HEK293 (cell line): ENCODE data around the gene WDCP.
A peak's percentile ranks its signal among the peaks of the same experiment; 100 is the strongest.

ENCODE experiments used
- BCL11A ChIP-seq: fragments of 450-650 bp; formaldehyde crosslinking; IDR thresholded peaks from 2 replicates; pipeline ENCODE4 v1.5.1; 2016; ENCODE audit warnings: low read depth, missing biosample characterization, missing genetic modification characterization
- GFI1B ChIP-seq: fragments of 450-650 bp; formaldehyde crosslinking; IDR thresholded peaks from 2 replicates; pipeline ENCODE4 v1.5.1; 2016; ENCODE audit warnings: missing biosample characterization, missing genetic modification characterization
- KLF10 ChIP-seq: fragments of 450-650 bp; IDR thresholded peaks from 2 replicates; pipeline ENCODE4 v1.5.1; 2018; ENCODE audit warnings: missing biosample characterization, mild to moderate bottlenecking, missing genetic modification characterization
- OSR2 ChIP-seq: fragments of 450-650 bp; formaldehyde crosslinking; IDR thresholded peaks from 2 replicates; pipeline ENCODE4 v1.5.1; 2016; ENCODE audit warnings: missing biosample characterization, missing genetic modification characterization
- WT1 ChIP-seq: fragments of 450-650 bp; formaldehyde crosslinking; IDR thresholded peaks from 2 replicates; pipeline ENCODE4 v1.5.1; 2016; ENCODE audit warnings: missing biosample characterization, missing genetic modification characterization
- ZBTB20 ChIP-seq: fragments of 450-650 bp; formaldehyde crosslinking; IDR thresholded peaks from 2 replicates; pipeline ENCODE4 v1.5.1; 2016; ENCODE audit warnings: missing biosample characterization, missing genetic modification characterization
- ZNF114 ChIP-seq: fragments of 450-650 bp; formaldehyde crosslinking; IDR thresholded peaks from 2 replicates; pipeline ENCODE4 v1.5.0; 2017; ENCODE audit warnings: missing biosample characterization, missing genetic modification characterization
- ZNF169 ChIP-seq: fragments of 450-650 bp; formaldehyde crosslinking; IDR thresholded peaks from 2 replicates; pipeline ENCODE4 v1.5.1; 2016; ENCODE audit warnings: missing biosample characterization, missing genetic modification characterization
- ZNF174 ChIP-seq: fragments of 450-650 bp; formaldehyde crosslinking; IDR thresholded peaks from 2 replicates; pipeline ENCODE4 v1.5.0; 2017; ENCODE audit warnings: missing biosample characterization, mild to moderate bottlenecking, missing genetic modification characterization
- ZNF2 ChIP-seq: fragments of 450-650 bp; formaldehyde crosslinking; IDR thresholded peaks from 2 replicates; pipeline ENCODE4 v1.5.1; 2016; ENCODE audit warnings: missing biosample characterization, missing genetic modification characterization
- ZNF202 ChIP-seq: fragments of 450-650 bp; formaldehyde crosslinking; IDR thresholded peaks from 2 replicates; pipeline ENCODE4 v1.5.1; 2016; ENCODE audit warnings: missing biosample characterization, missing genetic modification characterization, borderline replicate concordance
- ZNF341 ChIP-seq: fragments of 450-650 bp; formaldehyde crosslinking; IDR thresholded peaks from 2 replicates; pipeline ENCODE4; 2016; ENCODE audit warnings: low read depth, missing biosample characterization, missing genetic modification characterization
- ZNF350 ChIP-seq: fragments of 450-650 bp; formaldehyde crosslinking; IDR thresholded peaks from 2 replicates; pipeline ENCODE4 v1.5.0; 2017; ENCODE audit warnings: missing biosample characterization, mild to moderate bottlenecking, missing genetic modification characterization
- ZNF404 ChIP-seq: fragments of 450-650 bp; formaldehyde crosslinking; IDR thresholded peaks from 2 replicates; pipeline ENCODE4 v1.5.1; 2017; ENCODE audit warnings: missing biosample characterization, missing genetic modification characterization
- ZNF521 ChIP-seq: fragments of 450-650 bp; formaldehyde crosslinking; IDR thresholded peaks from 2 replicates; pipeline ENCODE4 v1.5.1; 2017; ENCODE audit warnings: missing biosample characterization, mild to moderate bottlenecking, missing genetic modification characterization
- ZNF555 ChIP-seq: fragments of 450-650 bp; formaldehyde crosslinking; conservative IDR thresholded peaks from 2 replicates; pipeline ENCODE4 v1.5.1; 2017; ENCODE audit warnings: missing biosample characterization, mild to moderate bottlenecking, missing genetic modification characterization, inconsistent platforms
- ZNF558 ChIP-seq: fragments of 450-650 bp; formaldehyde crosslinking; IDR thresholded peaks from 2 replicates; pipeline ENCODE4 v1.5.1; 2016; ENCODE audit warnings: missing biosample characterization, missing genetic modification characterization
- ZNF561 ChIP-seq: fragments of 450-650 bp; IDR thresholded peaks from 2 replicates; pipeline ENCODE4 v1.5.1; 2018; ENCODE audit warnings: missing biosample characterization, missing genetic modification characterization, borderline replicate concordance
- ZNF571 ChIP-seq: fragments of 450-650 bp; formaldehyde crosslinking; IDR thresholded peaks from 2 replicates; pipeline ENCODE4 v1.5.0; 2017; ENCODE audit warnings: missing biosample characterization, missing genetic modification characterization
- ZNF600 ChIP-seq: fragments of 450-650 bp; formaldehyde crosslinking; IDR thresholded peaks from 2 replicates; pipeline ENCODE4 v1.5.1; 2016; ENCODE audit warnings: missing biosample characterization, missing genetic modification characterization
- ZNF621 ChIP-seq: fragments of 450-650 bp; formaldehyde crosslinking; IDR thresholded peaks from 2 replicates; pipeline ENCODE4 v1.5.1; 2017; ENCODE audit warnings: missing biosample characterization, missing genetic modification characterization
- ZNF624 ChIP-seq: fragments of 450-650 bp; formaldehyde crosslinking; IDR thresholded peaks from 2 replicates; pipeline ENCODE4 v1.5.1; 2017; ENCODE audit warnings: missing biosample characterization, missing genetic modification characterization
- ZNF658 ChIP-seq: fragments of 450-650 bp; formaldehyde crosslinking; IDR thresholded peaks from 2 replicates; pipeline ENCODE4; 2016; ENCODE audit warnings: missing biosample characterization, missing genetic modification characterization
- ZNF747 ChIP-seq: fragments of 450-650 bp; formaldehyde crosslinking; IDR thresholded peaks from 2 replicates; pipeline ENCODE4 v1.5.1; 2016; ENCODE audit warnings: missing biosample characterization, missing genetic modification characterization
- ZNF777 ChIP-seq: fragments of 450-650 bp; formaldehyde crosslinking; IDR thresholded peaks from 2 replicates; pipeline ENCODE4 v1.5.1; 2017; ENCODE audit warnings: missing biosample characterization, missing genetic modification characterization, borderline replicate concordance
- ZNF791 ChIP-seq: fragments of 450-650 bp; formaldehyde crosslinking; IDR thresholded peaks from 2 replicates; pipeline ENCODE4 v1.5.1; 2016; ENCODE audit warnings: missing biosample characterization, missing genetic modification characterization
- TF ChIP-seq, protein P1 (sequence below): fragments of 450-650 bp; formaldehyde crosslinking; IDR thresholded peaks from 2 replicates; pipeline ENCODE4 v1.5.1; 2017; ENCODE audit warnings: missing biosample characterization, missing genetic modification characterization
- TF ChIP-seq, protein P2 (sequence below): IDR thresholded peaks from 2 replicates; pipeline ENCODE4 v1.6.1; 2011; ENCODE audit warnings: mild to moderate bottlenecking, low read depth, low read length, borderline replicate concordance
- TF ChIP-seq, protein P3 (sequence below): fragments of 450-650 bp; formaldehyde crosslinking; IDR thresholded peaks from 2 replicates; pipeline ENCODE4 v1.5.1; 2016; ENCODE audit warnings: missing biosample characterization, missing genetic modification characterization
- TF ChIP-seq, protein P4 (sequence below): fragments of 450-650 bp; formaldehyde crosslinking; IDR thresholded peaks from 2 replicates; pipeline ENCODE4 v1.5.1; 2017; ENCODE audit warnings: missing biosample characterization, missing genetic modification characterization
- TF ChIP-seq, protein P5 (sequence below): fragments of 450-650 bp; formaldehyde crosslinking; IDR thresholded peaks from 2 replicates; pipeline ENCODE4 v1.5.1; 2016; ENCODE audit warnings: missing biosample characterization, missing genetic modification characterization

The WDCP gene

DNA sequence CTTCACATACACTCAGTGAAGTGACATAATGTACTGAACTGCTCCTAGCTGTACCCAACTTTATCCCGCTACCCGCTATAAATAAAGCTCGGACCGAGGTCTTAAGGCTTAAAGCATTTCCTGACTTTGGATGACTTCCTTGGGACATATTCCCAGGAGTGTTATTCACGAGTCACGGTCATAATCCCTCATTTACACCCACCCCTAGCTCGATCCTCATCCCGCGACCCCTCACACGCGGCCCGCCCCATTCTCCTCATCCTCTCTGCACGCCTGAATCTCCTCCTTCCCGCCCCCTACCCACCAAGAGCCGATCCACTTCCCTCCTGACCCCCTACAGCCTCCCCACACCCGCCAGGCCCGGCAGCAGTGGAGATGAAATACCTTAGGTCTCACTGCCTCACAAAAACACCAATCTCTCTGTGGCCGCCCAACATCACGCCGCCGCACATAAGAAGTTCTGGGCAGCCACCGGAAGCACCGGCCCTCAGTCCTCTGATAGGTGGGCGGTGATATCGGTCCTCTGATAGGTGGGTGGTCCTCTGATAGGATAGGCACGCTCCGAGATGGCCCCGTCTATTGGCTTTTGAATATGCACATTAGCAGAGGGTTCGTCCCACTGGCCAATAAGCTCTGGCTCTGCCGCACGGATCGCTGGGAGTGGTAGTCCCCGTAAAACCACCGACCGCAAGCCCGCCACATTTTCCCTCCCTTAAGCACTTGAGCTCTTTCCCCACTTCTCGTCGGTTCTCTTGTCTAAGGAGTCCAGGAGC lies at the start of gene WDCP (continued):
- TF ChIP-seq ZNF521, result no peak
- no peak for TF ChIP-seq ZNF777 (tag by site-specific recombination)
- TF ChIP-seq, protein P1, sequence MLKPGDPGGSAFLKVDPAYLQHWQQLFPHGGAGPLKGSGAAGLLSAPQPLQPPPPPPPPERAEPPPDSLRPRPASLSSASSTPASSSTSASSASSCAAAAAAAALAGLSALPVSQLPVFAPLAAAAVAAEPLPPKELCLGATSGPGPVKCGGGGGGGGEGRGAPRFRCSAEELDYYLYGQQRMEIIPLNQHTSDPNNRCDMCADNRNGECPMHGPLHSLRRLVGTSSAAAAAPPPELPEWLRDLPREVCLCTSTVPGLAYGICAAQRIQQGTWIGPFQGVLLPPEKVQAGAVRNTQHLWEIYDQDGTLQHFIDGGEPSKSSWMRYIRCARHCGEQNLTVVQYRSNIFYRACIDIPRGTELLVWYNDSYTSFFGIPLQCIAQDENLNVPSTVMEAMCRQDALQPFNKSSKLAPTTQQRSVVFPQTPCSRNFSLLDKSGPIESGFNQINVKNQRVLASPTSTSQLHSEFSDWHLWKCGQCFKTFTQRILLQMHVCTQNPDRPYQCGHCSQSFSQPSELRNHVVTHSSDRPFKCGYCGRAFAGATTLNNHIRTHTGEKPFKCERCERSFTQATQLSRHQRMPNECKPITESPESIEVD (tag by site-specific recombination), result no peak
- TF ChIP-seq ZNF561 (tag by site-specific recombination), result no peak
- TF ChIP-seq, protein P2, sequence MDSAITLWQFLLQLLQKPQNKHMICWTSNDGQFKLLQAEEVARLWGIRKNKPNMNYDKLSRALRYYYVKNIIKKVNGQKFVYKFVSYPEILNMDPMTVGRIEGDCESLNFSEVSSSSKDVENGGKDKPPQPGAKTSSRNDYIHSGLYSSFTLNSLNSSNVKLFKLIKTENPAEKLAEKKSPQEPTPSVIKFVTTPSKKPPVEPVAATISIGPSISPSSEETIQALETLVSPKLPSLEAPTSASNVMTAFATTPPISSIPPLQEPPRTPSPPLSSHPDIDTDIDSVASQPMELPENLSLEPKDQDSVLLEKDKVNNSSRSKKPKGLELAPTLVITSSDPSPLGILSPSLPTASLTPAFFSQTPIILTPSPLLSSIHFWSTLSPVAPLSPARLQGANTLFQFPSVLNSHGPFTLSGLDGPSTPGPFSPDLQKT, result peak; percentile 51; the same call in 1 of the 2 replicates
- TF ChIP-seq BCL11A (tag by site-specific recombination), result no peak
- peak; percentile 47; the same call in 1 of the 2 replicates for TF ChIP-seq ZBTB20 (tag by site-specific recombination)
- TF ChIP-seq ZNF621 (tag by site-specific recombination), result no peak
- TF ChIP-seq, protein P3, sequence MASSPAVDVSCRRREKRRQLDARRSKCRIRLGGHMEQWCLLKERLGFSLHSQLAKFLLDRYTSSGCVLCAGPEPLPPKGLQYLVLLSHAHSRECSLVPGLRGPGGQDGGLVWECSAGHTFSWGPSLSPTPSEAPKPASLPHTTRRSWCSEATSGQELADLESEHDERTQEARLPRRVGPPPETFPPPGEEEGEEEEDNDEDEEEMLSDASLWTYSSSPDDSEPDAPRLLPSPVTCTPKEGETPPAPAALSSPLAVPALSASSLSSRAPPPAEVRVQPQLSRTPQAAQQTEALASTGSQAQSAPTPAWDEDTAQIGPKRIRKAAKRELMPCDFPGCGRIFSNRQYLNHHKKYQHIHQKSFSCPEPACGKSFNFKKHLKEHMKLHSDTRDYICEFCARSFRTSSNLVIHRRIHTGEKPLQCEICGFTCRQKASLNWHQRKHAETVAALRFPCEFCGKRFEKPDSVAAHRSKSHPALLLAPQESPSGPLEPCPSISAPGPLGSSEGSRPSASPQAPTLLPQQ (tag by site-specific recombination), result peak; percentile 72
- TF ChIP-seq ZNF555 (tag by site-specific recombination), result no peak
- no peak for TF ChIP-seq ZNF341 (tag by site-specific recombination)
- TF ChIP-seq GFI1B, result no peak
- TF ChIP-seq ZNF202, result no peak
- 0 out of 2 replicates have a peak, but pooled peaks have one; percentile 15 for TF ChIP-seq KLF10 (tag by site-specific recombination)
- TF ChIP-seq ZNF600 (tag by site-specific recombination), result peak; percentile 43; the same call in 1 of the 2 replicates
- TF ChIP-seq ZNF404 (tag by site-specific recombination), result no peak
- TF ChIP-seq WT1 (tag by site-specific recombination), result no peak
- TF ChIP-seq ZNF571 (tag by site-specific recombination), result no peak
- TF ChIP-seq ZNF2 (tag by site-specific recombination), result peak; percentile 44; the same call in 1 of the 2 replicates
- no peak for TF ChIP-seq ZNF169 (tag by site-specific recombination)
- no peak for TF ChIP-seq ZNF350 (tag by site-specific recombination)
- no peak for TF ChIP-seq ZNF791 (tag by site-specific recombination)
- no peak for TF ChIP-seq ZNF558 (tag by site-specific recombination)
- TF ChIP-seq, protein P4, sequence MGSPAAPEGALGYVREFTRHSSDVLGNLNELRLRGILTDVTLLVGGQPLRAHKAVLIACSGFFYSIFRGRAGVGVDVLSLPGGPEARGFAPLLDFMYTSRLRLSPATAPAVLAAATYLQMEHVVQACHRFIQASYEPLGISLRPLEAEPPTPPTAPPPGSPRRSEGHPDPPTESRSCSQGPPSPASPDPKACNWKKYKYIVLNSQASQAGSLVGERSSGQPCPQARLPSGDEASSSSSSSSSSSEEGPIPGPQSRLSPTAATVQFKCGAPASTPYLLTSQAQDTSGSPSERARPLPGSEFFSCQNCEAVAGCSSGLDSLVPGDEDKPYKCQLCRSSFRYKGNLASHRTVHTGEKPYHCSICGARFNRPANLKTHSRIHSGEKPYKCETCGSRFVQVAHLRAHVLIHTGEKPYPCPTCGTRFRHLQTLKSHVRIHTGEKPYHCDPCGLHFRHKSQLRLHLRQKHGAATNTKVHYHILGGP (tag by site-specific recombination), result no peak
- no peak for TF ChIP-seq ZNF174 (tag by site-specific recombination)
- TF ChIP-seq ZNF114, result no peak
- TF ChIP-seq, protein P5, sequence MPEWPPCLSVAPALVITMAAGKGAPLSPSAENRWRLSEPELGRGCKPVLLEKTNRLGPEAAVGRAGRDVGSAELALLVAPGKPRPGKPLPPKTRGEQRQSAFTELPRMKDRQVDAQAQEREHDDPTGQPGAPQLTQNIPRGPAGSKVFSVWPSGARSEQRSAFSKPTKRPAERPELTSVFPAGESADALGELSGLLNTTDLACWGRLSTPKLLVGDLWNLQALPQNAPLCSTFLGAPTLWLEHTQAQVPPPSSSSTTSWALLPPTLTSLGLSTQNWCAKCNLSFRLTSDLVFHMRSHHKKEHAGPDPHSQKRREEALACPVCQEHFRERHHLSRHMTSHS (tag by site-specific recombination), result no peak
- no peak for TF ChIP-seq ZNF747 (tag by site-specific recombination)
- no peak for TF ChIP-seq ZNF624
- TF ChIP-seq ZNF658 (tag by site-specific recombination), result no peak
- no peak for TF ChIP-seq OSR2
